Fibroblast of the conjunctiva (primary cell): ENCODE data around the gene REEP3.

Experiments used
- DNase-seq: peaks from one replicate; pipeline ENCODE4 v3.0.0-alpha.2; 2010; ENCODE audit warnings: low read depth

REEP3 gene

DNA sequence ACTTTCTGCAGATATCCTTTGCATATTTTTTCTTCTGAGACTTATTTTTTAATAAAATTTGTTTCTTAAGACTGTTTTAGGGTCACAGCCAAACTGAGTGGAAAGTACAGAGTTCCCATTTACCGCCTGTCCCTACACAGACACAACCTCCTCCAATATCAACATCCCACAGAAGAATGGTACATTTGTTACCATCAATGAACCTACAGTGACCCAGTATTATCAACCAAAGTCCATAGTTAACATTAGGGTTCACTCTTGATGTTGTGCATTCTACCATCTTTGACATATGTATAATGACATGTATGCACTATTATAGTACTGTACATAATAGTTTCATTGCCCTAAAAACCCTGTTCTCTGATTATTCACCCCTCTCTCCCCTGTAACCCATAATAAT, 14.6 kb upstream of the REEP3 start:
- DNase-seq: no peak

DNA sequence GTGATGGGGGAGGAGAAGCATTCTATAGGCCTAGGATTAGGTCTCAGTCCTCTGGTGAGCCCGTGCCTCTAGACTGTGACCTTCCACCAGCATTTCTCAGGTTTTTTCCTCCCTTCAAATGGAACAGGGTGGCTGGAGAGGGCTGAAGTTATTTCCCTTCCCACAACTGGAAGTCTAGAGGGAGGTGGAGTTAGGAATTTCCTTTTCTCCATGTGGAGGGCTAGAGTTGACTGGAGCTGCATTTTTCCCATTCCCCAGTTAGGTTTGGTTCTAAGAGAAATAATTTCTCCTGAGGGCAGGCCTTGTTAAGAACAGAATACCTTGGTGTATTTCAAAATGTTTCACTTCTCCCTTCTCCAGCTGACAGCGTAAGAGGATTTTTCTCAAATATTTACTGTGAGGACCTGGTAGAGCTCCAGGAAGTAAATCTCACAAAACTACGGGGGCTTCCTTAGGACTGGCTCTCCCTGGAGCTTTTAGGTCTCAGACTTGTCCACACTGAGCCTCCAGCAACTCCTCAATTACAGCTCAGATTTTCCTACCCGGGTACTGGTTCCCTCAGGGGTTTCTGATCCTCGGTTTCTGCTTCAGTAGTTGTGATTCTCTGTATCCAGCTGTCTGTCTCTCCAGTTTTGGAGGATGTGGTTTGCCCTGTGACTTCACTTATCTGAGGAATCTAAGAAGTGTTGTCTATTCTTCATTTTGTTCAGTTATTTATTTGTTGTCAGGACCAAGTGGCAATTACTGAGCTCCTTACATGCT, 6.0 kb upstream of the REEP3 start:
- DNase-seq: no peak

DNA sequence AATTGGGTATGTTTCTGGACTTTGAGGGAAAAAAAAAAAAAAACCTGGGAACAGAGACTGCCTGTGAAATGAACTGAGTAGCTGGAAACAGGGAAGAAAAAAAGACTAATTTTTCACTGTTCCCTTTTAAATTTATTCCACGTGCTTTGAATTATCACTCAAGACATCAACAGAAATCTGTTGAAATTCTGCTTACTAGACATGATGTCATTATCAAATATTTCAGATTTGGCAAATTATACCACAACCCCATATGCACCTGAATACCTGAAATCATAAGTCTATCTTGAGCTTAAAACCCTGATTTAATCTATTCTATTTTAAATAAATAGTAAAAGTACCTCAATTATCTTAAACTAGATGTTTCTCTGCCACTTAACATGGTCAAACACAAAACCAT, 5.0 kb upstream of the REEP3 start:
- DNase-seq: no peak

DNA sequence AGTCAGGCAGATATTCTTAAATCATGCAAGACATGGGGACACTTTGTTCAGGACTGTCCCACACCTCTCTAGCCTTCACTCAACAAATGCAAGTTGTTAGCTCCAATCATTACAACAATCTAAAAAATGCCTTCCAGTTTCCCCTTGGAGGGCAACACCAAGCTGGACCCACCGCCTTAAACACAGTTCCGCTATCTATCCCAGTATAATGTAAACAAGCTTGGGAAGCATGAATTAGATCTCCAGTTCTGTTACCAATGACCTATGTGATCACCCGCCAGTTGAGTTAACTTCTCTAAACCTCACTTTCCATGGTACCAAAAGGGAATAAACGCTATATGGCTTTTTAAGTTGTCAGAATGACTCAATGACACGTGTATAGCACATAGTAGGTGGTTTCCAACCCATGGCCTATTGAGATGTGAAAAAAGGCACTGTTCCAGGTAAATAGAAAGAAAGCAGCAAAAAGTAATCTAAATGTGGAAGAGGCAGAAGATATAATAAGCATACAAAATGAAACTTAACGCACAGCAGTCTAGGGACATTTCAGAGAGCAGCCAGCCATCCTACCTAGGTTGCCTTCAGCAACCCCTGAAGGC, 2.4 kb upstream of the REEP3 start:
- DNase-seq: no peak

DNA sequence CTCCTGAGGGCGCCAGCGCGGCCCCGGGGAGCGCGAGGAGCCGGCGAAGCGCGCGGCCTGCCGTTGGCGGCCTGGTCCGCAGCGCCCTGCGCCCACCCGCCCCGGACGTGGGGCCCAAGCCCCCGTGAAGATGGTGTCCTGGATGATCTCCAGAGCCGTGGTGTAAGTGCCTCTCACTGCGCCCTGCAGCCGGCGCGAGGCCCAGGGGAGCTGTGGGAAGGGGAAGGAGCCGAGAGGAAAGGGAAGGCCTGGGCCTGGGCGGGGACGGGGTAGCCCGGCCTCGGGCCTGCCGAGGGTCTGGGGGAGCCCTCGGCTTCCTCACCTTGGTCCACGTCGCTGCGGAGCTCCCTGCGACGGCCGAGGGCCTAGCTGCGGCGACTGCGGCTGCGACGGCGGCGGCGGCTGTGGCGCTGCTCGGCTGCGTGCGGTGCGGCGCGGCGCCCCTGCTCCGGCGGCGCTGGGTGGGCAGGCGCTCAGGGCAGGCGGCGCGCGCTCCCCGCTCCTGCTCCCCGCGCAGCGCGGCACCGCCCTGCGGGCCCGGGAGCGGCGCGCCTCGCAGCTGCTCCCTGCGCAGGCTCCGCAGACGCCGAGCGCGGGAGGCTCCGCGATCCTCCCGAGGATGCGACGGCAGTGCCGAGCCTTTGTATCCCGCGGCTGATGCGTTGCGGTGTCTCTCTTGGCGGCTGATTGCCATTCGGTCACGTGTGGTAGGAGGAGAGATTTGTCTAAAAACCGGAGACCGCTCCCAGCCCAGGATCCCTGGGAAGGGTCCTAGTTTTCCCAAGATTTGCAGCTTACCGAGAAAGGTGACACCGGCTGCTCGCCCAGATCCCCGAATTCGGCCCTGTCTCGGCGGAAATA, 445 bp downstream of the REEP3 start:
- DNase-seq: no peak

DNA sequence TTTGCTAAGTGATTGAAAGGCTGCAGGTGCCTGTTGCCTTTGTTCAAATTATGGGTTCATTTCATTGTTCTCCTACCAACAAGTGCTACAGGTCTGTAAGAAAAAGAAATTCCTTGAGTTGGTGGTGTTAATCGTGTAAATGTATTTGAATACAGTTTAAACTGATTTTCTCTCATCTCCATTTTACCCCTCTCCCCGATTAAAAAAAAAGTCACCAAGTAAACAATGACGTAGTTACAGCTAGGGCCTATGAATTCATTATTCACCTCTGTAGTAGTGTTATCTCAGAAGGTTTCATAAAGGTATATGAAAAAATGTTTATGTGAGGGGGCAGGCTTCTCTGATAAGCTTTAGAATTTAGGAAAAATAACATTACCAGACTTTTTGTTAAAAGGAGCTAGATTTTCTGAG, 1.1 kb downstream of the REEP3 start:
- no peak for DNase-seq

DNA sequence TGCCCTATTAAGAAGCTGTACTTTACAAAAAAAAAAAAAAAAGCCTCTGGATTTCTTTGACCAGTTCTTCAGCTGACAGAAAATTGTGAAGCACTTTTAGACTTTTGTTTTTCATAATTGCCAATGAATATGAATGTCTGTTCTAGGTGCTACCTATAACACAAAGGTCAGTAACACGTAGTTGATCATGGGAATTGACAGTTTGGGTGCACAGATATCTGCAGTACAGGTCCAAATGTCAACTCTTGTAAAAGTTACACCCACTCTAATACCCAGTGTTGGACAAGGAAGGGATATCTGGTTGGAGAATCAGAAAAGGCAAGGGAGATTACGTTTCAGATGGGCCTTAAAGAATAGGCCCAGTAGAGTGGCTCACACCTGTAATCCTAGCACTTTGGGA, 1.8 kb downstream of the REEP3 start:
- DNase-seq: no peak

DNA sequence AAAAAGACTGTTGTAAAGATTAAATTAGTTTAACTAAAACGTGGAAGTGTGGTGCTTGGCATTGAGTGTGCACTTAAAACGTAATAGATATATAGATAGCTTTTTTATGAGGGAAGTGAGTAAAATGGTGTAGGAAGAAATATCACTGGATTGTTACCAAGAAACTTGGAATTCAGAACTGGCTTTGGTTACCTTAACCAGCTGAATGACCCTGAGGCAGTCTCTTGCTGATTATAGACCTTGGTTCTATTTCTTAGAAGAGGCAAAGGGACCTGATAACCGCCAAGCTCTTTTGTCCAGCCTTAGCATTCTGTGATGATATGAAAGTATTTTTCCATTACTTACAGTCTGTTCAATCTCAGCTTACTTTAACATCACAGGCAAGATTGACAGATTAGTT, 3.8 kb downstream of the REEP3 start:
- no peak for DNase-seq

DNA sequence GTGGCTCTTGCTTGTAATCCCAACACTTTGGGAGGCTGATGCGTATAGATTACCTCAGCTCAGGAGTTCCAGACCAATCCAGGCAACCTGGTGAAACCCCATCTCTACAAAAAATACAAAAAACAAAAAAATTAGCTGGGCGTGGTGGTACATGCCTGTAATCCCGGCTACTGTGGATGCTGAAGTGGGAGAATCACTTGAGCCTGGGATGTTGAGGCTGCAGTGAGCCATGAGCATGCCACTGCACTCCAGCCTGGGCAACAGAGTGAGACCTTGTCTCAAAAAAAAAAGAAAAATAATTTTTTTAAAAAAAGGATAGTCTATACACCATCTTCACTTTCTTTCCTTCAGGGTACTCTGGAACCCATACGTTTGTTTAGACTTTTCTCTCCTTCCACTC, 6.2 kb downstream of the REEP3 start:
- DNase-seq: no peak

DNA sequence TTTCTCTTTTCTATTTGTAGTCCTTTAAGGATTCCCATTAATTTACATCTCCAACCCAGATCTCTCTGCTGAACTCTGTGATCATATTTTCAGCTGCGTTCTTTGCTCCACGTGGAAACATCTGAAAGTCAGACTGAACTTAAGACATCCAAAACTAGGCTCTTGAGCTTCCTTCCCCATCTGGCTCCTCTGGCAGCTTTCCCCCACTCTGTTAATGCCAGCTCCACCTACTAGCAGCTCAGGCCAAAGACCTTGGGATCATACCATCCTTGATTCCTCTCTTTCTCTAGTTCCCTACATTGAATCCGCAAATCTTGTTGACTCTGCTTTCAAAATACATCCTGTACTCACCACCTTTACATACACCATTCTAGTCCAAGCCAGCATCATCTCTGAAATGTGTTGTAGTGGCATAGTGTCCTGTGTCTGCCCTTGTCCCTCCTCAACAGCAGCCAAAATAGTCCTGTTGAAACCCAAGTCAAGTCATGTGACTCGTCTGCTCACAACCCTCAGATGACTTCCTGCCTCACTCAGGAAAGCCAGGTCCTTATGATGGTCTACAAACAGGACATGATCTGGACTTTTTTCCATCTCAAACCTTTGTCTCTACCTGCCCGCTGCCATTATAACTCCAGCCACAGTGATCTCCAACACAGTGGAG, 7.0 kb downstream of the REEP3 start:
- DNase-seq: no peak

DNA sequence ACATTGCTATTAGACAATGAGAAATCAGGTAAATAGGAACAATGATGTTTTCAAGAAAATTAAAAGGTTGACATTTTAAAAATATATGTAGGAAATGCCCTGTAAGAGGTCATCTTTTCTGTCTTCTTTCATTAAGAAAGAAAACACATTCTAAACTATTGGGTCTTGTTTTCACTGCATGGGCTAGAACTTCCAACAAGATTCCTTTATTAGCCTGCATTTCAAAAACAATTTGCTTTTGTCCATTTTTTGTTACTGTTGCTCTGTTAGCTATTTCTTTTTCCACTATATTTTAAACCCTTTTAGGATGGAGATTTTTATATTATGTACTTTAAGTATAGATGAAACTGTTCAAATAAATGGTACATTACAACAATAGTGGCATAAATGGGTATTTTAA, 9.2 kb downstream of the REEP3 start:
- DNase-seq: no peak

DNA sequence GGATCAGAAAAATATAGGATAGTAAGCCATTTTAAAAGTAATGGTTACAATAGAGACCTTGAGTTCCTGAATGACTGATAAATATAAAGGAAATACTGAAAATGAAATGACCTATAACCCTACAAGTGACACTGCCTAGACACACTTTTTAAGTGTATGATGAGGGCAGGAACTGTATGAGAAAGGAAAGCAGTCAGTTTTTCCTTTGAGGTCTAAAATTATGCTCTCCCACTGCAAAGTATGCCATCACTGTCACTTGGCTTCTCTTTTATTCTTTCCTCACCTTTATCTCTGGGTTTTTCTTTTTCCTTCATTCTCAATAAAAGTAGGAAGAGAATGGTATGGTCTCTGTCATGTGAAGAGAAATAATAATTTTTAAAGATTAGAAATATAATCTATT, 13.5 kb downstream of the REEP3 start:
- DNase-seq: no peak

DNA sequence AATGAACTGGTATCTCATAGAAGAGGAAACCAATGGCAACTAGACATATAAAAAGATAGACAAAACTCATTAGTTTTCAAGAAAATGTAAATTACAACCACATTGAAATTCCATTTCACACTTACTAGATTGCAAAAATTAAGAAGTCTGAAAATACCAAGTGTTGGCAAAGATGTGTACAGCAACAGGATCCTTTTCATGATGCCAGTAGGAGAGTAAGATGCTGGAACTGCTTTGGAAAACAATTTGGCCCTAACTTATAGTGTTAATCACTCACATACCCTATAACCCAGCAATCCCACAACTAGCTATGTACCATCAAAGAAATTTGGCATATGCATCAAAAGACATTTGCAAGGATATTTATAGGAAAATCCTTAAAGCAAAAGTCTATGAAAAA, 15.5 kb downstream of the REEP3 start:
- DNase-seq: no peak

DNA sequence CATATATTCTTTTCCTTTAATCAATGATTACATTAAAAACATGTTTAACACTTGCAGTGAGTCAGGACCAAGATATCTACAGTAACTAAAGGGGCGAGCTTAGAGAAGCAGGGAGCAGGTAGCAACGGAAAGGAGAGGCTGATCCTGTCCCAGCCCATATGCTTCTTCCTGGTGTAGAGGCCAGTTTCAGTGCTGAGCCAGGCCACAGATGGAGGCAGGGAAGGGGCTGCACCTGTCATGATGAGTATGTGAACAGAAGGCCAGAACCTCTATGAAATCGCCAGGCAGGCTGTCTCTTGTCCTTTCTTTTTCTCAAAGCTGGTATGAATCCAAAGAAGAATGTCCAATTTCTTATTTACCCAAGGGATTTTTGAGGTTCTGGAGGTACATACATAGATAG, 16.3 kb downstream of the REEP3 start:
- DNase-seq: no peak

DNA sequence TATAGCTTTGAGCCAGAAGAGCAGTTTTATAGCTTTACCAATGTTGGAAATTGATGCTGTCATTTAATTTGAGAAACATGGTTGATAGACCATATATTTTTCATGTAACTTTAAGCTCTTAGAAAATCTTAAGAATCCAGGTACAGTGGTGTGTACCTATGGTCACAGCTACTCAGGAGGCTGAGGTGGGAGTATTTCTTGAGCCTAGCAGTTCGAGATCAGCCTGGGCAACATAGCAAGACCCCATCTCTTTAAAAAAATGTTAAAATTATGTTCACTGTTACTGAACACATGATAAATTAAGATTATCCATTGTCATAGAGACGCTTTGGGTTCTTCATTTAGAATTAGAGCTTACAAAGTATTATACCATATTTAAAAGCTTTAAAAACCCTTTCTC, 18.2 kb downstream of the REEP3 start:
- no peak for DNase-seq

DNA sequence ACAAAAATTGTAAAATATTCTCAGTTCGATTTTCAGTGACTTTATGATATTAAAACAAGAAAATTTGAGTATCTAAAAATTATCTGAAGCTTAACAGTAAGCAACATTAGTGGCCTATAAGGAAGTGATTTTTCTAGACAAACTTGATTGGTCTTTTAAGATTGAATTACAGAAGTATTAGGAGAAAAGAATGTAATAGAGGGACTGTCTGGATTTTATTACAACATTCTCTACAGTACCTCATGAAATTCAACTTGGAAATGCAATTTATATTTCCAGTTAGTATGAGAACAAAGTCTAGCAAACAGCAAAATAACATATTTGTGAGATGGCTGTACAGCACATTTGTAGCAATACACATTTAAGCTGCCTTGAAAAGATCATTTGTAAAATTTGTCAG, 18.8 kb downstream of the REEP3 start:
- DNase-seq: no peak

DNA sequence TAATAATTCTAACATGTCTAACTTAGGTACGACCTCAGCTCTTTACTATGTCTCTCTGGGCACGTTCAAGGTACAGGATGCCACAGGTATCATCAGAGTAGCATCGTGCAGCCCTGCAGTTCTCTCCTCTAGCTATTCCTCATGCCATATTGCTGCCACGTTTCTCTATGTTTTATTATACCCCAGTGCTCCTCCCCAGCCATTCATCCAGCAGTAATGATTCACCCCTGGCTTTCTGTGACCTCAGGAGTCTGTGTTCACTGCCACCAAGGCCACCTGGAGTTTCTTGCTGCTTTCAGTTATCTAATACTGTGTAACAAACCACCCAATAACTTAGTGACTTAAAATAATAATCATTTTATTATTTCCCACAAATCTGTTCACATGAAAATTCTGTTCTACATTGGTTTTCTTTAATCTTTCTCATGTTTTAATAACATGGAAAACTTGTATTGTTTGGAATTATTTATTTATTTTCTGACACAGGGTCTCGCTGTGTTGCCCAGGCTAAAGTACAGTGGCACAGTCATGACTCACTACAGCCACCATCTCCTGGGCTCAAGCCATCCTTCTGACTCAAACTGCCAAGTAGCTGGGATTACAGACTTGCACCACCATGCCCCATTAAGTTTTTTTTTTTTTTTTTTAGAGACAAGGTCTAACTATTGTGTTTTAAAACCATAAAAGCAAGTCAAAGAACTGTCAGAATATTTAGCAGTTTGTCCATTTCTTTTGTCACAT, 21.8 kb downstream of the REEP3 start:
- no peak for DNase-seq

DNA sequence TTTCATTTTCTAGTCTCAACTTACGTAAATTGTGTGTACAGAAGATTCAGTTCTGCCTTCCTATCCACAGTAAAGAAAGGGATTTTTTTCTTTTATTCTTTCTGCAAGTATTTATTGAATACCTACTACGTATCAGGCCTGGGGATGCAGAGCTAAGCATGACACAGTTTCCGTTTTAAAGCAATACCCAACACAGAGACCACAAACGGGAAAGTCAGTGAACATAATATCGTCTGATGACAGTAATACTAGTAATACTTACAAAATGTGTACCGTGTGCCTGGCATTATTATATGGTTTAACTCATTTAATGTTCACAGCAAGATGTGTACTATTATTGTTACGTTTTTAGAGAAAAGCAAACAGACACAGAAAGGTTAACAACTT, 22.4 kb downstream of the REEP3 start:
- no peak for DNase-seq

DNA sequence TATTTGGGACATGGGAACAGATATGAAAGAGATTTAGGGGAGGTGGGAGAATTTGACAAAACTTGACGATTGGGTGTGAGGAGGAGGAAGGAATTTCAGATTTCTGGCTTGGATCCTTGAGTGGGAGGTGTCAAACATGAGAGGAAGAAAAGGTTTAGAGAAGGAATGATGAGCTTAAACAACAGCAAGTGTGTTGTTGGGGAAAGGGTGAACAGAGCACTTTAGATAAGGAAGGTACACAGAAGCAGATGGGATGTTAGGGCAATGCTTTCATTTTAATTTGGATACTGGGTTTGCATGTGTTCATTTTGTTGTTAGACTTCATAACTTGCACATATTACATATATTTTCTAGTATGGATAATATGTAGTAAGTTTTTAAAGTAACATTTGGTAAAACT, 23.2 kb downstream of the REEP3 start:
- DNase-seq: no peak

DNA sequence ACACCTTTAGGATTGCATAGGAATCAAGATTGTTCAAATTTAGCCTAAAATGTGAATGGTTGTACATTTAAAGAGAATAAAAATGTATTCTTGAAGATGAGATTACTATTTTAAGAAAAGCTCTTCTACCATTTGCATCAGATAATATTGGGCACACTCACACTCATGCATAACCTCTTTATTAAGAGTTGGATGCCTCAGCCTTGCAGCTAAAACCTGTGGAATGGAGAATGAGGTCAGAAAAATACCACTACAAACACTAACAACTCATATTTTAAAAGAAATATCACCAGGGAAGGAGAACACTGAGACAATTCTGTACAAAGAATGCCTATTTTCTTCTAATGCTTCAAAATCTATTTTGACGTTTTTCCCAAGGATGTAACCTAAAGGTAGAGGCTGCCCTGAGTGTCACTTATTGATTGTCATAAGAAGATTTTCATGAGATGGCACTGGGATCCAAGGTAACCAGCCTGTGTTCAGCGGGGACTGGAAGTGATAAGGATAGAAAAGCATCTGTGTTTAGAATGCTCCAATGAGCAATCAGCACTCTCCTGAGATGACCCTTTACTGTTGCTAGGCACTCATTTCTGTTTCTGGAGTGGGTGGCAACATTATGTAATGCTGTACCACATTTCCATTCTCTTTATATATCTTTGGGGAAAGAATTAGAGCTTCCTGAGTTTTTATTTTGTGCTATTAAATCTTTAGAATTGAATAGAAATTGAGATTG, 26.6 kb downstream of the REEP3 start:
- DNase-seq: no peak

DNA sequence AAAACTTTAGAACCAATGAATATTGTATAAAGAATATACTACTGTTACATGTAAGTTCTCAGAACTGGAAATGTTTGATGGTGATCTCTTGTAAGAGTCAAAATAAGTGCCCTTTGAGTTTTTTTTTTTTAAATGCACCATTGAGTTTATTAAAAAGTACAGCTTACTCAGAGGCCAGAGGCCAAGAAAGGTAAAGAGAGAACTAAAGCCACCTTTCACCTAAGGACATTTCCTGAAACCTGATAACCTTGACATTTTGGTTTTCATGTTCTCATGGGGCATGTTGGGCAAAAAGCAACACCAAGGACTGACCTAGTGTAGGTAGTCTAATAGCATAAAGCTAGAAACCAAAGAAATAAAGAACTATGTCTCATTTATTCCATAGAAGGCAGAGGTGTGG, 27.7 kb downstream of the REEP3 start:
- no peak for DNase-seq
